Measurements from ENCODE around the gene ZNF827. TPM values are rescaled to one million over a fixed set of nuclear protein-coding genes. Genes with fewer than 3 reads are reported as not detected.

The ZNF827 gene
- total and polyA plus RNA-seq, 2 of the 13 experiments (the other 11 are each of a cell fraction or from before 2014, with no cell fraction given), result 2.8 TPM

DNA sequence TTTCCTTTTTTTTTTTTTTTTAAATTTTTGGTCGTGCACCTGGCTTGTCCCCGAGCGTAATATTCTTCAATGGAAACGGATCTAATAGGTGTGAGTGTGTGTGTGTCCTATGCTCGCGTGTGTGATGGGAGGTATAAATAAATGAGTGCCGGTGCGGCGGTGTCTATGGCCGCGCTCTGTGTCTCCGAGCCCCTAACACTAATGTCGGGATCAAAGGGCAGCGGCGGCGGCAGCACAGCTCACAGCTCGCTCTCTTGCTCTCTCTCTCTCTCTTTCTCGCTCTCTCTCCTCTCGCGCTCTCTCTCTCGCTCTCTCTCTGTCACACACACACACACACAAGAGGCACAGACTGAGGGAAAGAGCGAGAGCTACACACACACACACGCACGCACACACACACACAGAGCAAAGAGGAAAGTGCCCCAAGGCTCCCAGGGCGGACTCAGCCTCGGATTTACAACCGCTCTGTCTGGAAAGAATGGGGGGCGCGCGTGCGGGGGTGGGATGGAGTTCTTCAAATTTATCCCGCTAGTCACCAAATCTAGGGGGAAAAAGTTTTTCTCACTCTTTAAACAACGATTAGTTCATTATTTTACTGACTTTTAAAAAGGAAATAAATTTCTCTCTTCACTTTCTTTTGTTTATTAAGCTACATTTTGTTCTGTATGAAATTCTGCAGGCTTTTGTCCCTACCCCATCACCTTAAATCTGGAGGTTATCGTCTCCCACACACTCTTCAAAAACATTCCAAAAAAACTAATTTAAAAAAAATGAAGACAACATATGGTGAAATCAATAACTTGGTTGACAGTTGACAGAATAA, at the start of gene ZNF827 (continued):
- TF ChIP-seq ISL2 (CRISPR knock-in tag; IDR thresholded peaks at IDR 0.05) (peak; percentile 29; the same call in 1 of the 2 replicates), FOXK1 (CRISPR knock-in tag; IDR thresholded peaks at IDR 0.05; ENCODE audit: borderline replicate concordance, low read depth) (no peak), ZMYM2 (CRISPR knock-in tag; IDR thresholded peaks at IDR 0.05) (no peak), NFE2L2 (IDR thresholded peaks at IDR 0.05; ENCODE audit: low read length) (no peak), HOXA9 (CRISPR knock-in tag; IDR thresholded peaks at IDR 0.05; ENCODE audit: borderline replicate concordance) (no peak), ZSCAN25 (CRISPR knock-in tag; IDR thresholded peaks at IDR 0.05) (peak; percentile 59; the same call in 1 of the 2 replicates), GABPB1 (CRISPR knock-in tag; IDR thresholded peaks at IDR 0.05) (peak; percentile 30; the same call in 1 of the 2 replicates), SRSF4 (IDR thresholded peaks at IDR 0.05; ENCODE audit: low read depth, low read length, poor library complexity, severe bottlenecking) (no peak), AGO1 (IDR thresholded peaks at IDR 0.05; ENCODE audit: low read depth, low read length, poor library complexity, severe bottlenecking) (no peak), ZNF512B (CRISPR knock-in tag; IDR thresholded peaks at IDR 0.05; ENCODE audit: borderline replicate concordance) (peak; percentile 99), MZF1 (CRISPR knock-in tag; IDR thresholded peaks at IDR 0.05; ENCODE audit: borderline replicate concordance) (no peak), MXD4 (CRISPR knock-in tag; IDR thresholded peaks at IDR 0.05) (no peak), IRF2 (CRISPR knock-in tag; IDR thresholded peaks at IDR 0.05) (no peak), KDM4B (CRISPR knock-in tag; IDR thresholded peaks at IDR 0.05) (no peak), ZNF34 (CRISPR knock-in tag; IDR thresholded peaks at IDR 0.05; ENCODE audit: borderline replicate concordance) (0 out of 2 replicates have a peak, but pooled peaks have one; percentile 39), XRCC5 (optimal IDR thresholded peaks at IDR 0.05; ENCODE audit: low read length) (peak; percentile 92), FOXO1 (CRISPR knock-in tag; IDR thresholded peaks at IDR 0.05) (0 out of 2 replicates have a peak, but pooled peaks have one; percentile 20)
- TF ChIP-seq, protein P1, sequence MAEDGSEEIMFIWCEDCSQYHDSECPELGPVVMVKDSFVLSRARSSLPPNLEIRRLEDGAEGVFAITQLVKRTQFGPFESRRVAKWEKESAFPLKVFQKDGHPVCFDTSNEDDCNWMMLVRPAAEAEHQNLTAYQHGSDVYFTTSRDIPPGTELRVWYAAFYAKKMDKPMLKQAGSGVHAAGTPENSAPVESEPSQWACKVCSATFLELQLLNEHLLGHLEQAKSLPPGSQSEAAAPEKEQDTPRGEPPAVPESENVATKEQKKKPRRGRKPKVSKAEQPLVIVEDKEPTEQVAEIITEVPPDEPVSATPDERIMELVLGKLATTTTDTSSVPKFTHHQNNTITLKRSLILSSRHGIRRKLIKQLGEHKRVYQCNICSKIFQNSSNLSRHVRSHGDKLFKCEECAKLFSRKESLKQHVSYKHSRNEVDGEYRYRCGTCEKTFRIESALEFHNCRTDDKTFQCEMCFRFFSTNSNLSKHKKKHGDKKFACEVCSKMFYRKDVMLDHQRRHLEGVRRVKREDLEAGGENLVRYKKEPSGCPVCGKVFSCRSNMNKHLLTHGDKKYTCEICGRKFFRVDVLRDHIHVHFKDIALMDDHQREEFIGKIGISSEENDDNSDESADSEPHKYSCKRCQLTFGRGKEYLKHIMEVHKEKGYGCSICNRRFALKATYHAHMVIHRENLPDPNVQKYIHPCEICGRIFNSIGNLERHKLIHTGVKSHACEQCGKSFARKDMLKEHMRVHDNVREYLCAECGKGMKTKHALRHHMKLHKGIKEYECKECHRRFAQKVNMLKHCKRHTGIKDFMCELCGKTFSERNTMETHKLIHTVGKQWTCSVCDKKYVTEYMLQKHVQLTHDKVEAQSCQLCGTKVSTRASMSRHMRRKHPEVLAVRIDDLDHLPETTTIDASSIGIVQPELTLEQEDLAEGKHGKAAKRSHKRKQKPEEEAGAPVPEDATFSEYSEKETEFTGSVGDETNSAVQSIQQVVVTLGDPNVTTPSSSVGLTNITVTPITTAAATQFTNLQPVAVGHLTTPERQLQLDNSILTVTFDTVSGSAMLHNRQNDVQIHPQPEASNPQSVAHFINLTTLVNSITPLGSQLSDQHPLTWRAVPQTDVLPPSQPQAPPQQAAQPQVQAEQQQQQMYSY (CRISPR knock-in tag; IDR thresholded peaks at IDR 0.05), result no peak
- TF ChIP-seq, protein P2, sequence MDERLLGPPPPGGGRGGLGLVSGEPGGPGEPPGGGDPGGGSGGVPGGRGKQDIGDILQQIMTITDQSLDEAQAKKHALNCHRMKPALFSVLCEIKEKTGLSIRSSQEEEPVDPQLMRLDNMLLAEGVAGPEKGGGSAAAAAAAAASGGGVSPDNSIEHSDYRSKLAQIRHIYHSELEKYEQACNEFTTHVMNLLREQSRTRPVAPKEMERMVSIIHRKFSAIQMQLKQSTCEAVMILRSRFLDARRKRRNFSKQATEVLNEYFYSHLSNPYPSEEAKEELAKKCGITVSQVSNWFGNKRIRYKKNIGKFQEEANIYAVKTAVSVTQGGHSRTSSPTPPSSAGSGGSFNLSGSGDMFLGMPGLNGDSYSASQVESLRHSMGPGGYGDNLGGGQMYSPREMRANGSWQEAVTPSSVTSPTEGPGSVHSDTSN (CRISPR knock-in tag; IDR thresholded peaks at IDR 0.05), result no peak
- TF ChIP-seq, protein P3, sequence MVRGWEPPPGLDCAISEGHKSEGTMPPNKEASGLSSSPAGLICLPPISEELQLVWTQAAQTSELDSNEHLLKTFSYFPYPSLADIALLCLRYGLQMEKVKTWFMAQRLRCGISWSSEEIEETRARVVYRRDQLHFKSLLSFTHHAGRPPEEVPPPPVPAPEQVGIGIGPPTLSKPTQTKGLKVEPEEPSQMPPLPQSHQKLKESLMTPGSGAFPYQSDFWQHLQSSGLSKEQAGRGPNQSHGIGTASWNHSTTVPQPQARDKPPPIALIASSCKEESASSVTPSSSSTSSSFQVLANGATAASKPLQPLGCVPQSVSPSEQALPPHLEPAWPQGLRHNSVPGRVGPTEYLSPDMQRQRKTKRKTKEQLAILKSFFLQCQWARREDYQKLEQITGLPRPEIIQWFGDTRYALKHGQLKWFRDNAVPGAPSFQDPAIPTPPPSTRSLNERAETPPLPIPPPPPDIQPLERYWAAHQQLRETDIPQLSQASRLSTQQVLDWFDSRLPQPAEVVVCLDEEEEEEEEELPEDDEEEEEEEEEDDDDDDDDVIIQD (CRISPR knock-in tag; IDR thresholded peaks at IDR 0.05; ENCODE audit: low read depth), result 0 out of 2 replicates have a peak, but pooled peaks have one; percentile 30

All from HepG2 (cell line).